Ramos (cell line): ENCODE measurements around the gene MGARP.

Experiments used
- in situ Hi-C: fragments of 300-500 bp; cut with MboI; formaldehyde crosslinking; loops from one replicate; pipeline ENCODE4 v1.14.3; 2022; ENCODE audit warnings: low sequenced_read_pairs; ENCODE audit not compliant: unreplicated experiment

Gene MGARP

DNA sequence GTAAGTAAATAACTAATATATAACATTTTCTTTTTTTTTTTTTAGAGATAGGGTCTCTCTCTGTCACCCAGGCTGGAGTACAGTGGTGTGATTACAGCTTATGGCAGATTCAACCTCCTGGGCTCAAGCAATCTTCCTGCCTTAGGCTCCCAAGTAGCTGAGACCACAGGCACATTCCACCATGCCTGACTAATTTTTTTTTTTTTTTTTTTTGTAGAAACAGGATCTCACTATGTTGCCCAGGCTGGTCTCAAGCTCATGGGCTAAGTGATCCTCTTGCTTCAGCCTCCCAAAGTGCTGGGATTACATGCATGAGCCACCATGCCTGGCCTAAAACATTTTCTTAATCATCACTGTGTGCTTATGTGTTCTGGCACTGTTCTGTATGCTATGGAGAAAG, 32.8 kb downstream of the MGARP start:
- in situ Hi-C loops: no loop called here

DNA sequence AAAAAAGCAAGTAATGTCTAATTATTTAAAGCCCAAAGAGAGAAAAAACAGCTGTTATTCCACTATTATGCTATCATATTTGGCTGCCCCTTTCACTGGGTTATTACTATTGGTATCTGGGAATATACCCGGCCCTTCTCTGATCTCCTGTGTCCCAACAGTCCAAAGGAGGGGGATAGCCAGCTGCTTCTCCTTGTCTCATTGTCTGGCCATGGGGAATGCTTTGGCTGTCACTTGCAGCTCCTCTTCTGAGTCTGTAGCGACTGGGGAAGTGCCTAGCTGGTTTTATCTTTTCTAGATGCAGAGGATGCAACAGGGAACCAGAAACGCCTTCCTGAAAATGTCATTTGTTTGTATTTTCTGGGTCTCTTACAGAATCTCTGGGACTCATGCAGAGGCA, 33.9 kb downstream of the MGARP start:
- in situ Hi-C loops: no loop called here

- in situ Hi-C loops: no loop called here
Measured at GRCh38 chr4:139245590-139245989, 34.4 kb downstream of the MGARP start.

GRCh38 chr4:139243448-139244365, 36.3 kb downstream of the MGARP start:
- in situ Hi-C loops: no loop called here

- in situ Hi-C loops: no loop called here
Measured at GRCh38 chr4:139242511-139243051, 37.4 kb downstream of the MGARP start.

GRCh38 chr4:139241784-139242151, 38.3 kb downstream of the MGARP start:
- in situ Hi-C loops: no loop called here

DNA sequence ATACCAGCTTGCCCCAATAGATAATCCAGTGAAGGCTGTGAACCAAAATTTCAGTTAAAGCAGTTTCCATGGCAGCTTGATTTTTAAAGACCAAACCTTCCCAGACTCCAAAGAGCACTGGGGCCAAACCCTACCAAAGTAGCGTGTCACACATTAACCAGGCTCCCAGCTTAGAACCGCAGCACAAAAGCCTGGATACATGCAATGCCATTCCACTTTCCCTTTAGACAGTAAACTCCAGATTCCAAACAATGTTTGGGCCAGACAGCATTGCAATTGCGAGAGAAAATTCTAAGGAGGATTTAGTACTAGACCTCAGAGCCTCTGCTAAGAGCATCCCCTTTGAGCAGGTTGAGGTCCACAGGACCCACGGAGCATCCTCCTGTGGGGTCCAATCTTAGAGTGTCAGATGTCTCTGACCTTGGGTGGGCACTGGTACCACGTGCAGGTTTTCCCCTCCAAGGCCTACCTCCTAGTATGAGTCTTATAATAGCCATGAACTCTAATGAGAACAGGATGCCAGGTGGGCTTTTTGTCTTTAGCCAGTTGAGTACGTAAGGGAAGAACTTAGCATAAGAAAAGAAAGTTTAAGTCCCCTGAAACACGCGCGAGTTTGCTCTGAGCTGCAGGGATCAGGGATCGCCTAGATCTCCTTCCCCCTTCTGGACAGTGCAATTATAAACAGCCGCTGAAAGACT, 38.8 kb downstream of the MGARP start:
- in situ Hi-C loops: no loop called here

GRCh38 chr4:139239127-139239772, 40.8 kb downstream of the MGARP start:
- in situ Hi-C loops: no loop called here

- in situ Hi-C loops: no loop called here
Measured at GRCh38 chr4:139234253-139234652, 45.8 kb downstream of the MGARP start.

DNA sequence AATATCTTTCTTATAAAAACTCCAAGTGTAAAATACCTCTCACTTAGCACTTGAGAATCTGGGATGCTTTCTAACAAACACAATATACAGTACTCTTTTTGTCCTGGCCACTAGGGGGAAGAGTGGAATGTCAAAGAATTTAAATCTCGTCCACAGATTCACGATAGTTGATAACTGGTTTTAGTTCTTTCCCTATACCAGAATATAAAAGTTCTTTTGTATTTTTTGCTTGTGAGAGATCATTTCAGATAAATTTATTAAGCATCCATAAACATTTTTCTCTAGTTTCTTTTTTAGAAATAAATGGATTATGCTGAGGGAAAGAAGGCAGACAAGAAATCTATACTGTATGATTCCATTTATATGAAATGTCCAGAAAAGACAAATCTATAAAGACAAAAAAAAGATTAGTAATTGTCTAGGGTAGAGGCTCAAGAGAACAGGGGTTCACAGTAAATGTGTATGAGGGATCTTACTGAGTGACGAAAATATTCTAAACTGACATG, 50.4 kb downstream of the MGARP start:
- in situ Hi-C loops: loop anchor here (5.0 kb wide), 1 partner anchor 68 kb away; no protein-coding TSS in a partner anchor

- in situ Hi-C loops: loop anchor here (5.0 kb wide), 1 partner anchor 69 kb away; no protein-coding TSS in a partner anchor
Measured at GRCh38 chr4:139227729-139228404, 52.2 kb downstream of the MGARP start.

GRCh38 chr4:139223682-139224317, 56.2 kb downstream of the MGARP start:
- in situ Hi-C loops: no loop called here

DNA sequence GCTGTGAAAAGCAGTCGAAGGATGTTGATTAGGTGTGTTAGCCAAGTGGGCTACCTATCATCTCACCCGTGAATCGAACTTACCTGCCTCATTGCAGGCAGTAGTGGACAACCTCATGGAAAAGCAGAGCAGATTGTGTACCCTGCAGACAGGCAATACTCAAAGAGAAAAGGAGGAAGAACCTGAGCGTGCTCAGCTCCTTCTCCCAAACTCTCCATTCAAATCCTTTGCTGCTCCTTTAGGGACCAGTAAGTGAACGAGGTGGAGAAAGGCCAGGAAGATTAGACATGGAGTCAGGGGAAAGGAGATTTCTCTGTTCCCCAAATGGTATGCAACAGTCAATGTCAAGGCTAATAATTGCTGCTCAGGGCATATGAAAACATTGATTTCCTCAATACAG, 57.8 kb downstream of the MGARP start:
- in situ Hi-C loops: no loop called here

DNA sequence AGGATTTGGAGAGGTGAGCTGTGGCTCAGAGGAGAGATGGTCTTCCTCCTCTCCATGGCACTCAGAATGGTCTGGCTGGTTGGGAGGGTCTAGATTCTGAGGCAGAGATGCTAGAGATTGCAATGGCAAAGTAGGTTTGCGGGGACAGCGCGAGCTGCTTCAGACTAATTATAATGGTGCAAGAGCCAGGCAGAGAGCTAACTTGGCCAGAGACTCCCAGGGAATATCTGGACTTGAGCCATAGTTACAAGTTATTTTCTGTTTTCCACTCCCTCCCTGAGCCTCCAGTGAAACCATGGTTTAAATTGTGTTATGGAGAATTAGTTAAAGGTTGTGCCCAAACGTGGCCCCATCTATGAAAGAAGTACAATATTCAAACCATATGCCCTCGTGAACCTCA, 58.3 kb downstream of the MGARP start:
- in situ Hi-C loops: no loop called here

DNA sequence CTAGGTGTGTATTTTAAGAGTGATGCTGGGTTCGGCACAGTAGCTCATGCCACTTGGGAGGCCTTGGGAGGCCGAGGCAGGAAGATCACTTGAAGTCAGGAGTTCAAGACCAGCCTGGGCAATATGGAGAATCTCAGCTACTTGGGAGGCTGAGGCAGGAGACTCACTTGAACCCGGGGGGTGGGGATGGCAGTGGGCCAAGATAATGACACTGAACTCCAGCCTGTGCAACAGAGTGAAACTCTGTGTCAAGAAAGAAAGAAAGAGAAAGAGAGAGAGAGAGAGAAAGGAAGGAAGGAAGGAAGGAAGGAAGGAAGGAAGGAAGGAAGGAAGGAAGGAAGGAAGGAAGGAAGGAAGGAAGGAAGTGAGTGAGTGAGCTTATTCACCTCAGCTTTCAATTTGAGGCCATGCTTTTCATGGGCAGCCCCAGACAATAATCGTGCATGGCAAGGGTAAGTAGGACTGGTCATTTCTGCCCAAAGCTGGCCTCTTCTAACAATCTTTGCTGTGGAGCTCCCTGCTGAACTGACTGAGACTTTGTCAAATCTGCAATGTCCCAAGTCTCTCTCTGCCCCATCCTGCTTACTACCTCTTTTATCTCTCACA, 60.5 kb downstream of the MGARP start:
- in situ Hi-C loops: no loop called here
